Measurements from ENCODE around the gene NR2F1.

The NR2F1 gene

GRCh38 chr5:93593476-93594131 lies 10.6 kb downstream of the NR2F1 start:
- peaks cover 0 to 6% of the 10 kb centered on the region in 2 donors for H3K4me1 ChIP-seq (ENCODE audit: control insufficient read depth in 2 of 2, insufficient read depth in 2 of 2, low read length in 2 of 2)
- no peak overlapping the region for H3K27ac ChIP-seq (ENCODE audit: low read depth in 2 of 2, low read length in 2 of 2)
- peaks cover 49 to 50% of the 10 kb centered on the region in 2 donors for H3K27me3 ChIP-seq (ENCODE audit: control insufficient read depth in 2 of 2, insufficient read depth in 2 of 2, low read length in 2 of 2)

GRCh38 chr5:93594591-93595419 lies 11.8 kb downstream of the NR2F1 start:
- Histone ChIP-seq H3K4me3 (ENCODE audit: low read length in 2 of 2) (no peak overlapping the region), H3K27me3 (ENCODE audit: control insufficient read depth in 2 of 2, insufficient read depth in 2 of 2, low read length in 2 of 2) (peaks cover 52 to 62% of the 10 kb centered on the region in 2 donors), H3K9me3 (ENCODE audit: control insufficient read depth in 2 of 2, low read length in 2 of 2) (no peaks in the 10 kb centered on the region), H3K4me1 (ENCODE audit: control insufficient read depth in 2 of 2, insufficient read depth in 2 of 2, low read length in 2 of 2) (peaks cover 0 to 6% of the 10 kb centered on the region in 2 donors), H3K9ac (ENCODE audit: low read depth in 1 of 2, low read length in 2 of 2) (no peak overlapping the region), H3K36me3 (ENCODE audit: control insufficient read depth in 2 of 2, insufficient read depth in 2 of 2, low read length in 2 of 2) (no peaks in the 10 kb centered on the region), H3K27ac (ENCODE audit: low read depth in 2 of 2, low read length in 2 of 2) (no peak overlapping the region)

More at GRCh38 chr5:93593476-93594131, 10.6 kb downstream of the NR2F1 start:
- Histone ChIP-seq H3K36me3 (ENCODE audit: control insufficient read depth in 2 of 2, insufficient read depth in 2 of 2, low read length in 2 of 2) (no peaks in the 10 kb centered on the region), H3K4me3 (ENCODE audit: low read length in 2 of 2) (no peak overlapping the region), H3K9me3 (ENCODE audit: control insufficient read depth in 2 of 2, low read length in 2 of 2) (no peaks in the 10 kb centered on the region), H3K9ac (ENCODE audit: low read depth in 1 of 2, low read length in 2 of 2) (no peak overlapping the region)

- Histone ChIP-seq H3K9ac (ENCODE audit: low read depth in 1 of 2, low read length in 2 of 2) (no peak overlapping the region), H3K27ac (ENCODE audit: low read depth in 2 of 2, low read length in 2 of 2) (no peak overlapping the region), H3K9me3 (ENCODE audit: control insufficient read depth in 2 of 2, low read length in 2 of 2) (no peaks in the 10 kb centered on the region), H3K27me3 (ENCODE audit: control insufficient read depth in 2 of 2, insufficient read depth in 2 of 2, low read length in 2 of 2) (peaks cover 58 to 64% of the 10 kb centered on the region in 2 donors), H3K4me3 (ENCODE audit: low read length in 2 of 2) (no peak overlapping the region), H3K36me3 (ENCODE audit: control insufficient read depth in 2 of 2, insufficient read depth in 2 of 2, low read length in 2 of 2) (no peaks in the 10 kb centered on the region), H3K4me1 (ENCODE audit: control insufficient read depth in 2 of 2, insufficient read depth in 2 of 2, low read length in 2 of 2) (peaks cover 0 to 6% of the 10 kb centered on the region in 2 donors)
Measured at GRCh38 chr5:93595420-93596147, 12.6 kb downstream of the NR2F1 start.

GRCh38 chr5:93596310-93596675 lies 13.3 kb downstream of the NR2F1 start:
- no peak overlapping the region for H3K27ac ChIP-seq (ENCODE audit: low read depth in 2 of 2, low read length in 2 of 2)
- H3K4me3 ChIP-seq (ENCODE audit: low read length in 2 of 2): no peak overlapping the region
- no peaks in the 10 kb centered on the region for H3K36me3 ChIP-seq (ENCODE audit: control insufficient read depth in 2 of 2, insufficient read depth in 2 of 2, low read length in 2 of 2)
- H3K4me1 ChIP-seq (ENCODE audit: control insufficient read depth in 2 of 2, insufficient read depth in 2 of 2, low read length in 2 of 2): peaks cover 0 to 6% of the 10 kb centered on the region in 2 donors
- no peak overlapping the region for H3K9ac ChIP-seq (ENCODE audit: low read depth in 1 of 2, low read length in 2 of 2)
- H3K27me3 ChIP-seq (ENCODE audit: control insufficient read depth in 2 of 2, insufficient read depth in 2 of 2, low read length in 2 of 2): peaks cover 65% of the 10 kb centered on the region in 2 donors
- H3K9me3 ChIP-seq (ENCODE audit: control insufficient read depth in 2 of 2, low read length in 2 of 2): no peaks in the 10 kb centered on the region

GRCh38 chr5:93596676-93597490 lies 13.9 kb downstream of the NR2F1 start:
- peaks cover 70 to 71% of the 10 kb centered on the region in 2 donors for H3K27me3 ChIP-seq (ENCODE audit: control insufficient read depth in 2 of 2, insufficient read depth in 2 of 2, low read length in 2 of 2)
- no peak overlapping the region for H3K9ac ChIP-seq (ENCODE audit: low read depth in 1 of 2, low read length in 2 of 2)
- H3K4me3 ChIP-seq (ENCODE audit: low read length in 2 of 2): no peak overlapping the region
- H3K4me1 ChIP-seq (ENCODE audit: control insufficient read depth in 2 of 2, insufficient read depth in 2 of 2, low read length in 2 of 2): peaks cover 0 to 6% of the 10 kb centered on the region in 2 donors
- H3K9me3 ChIP-seq (ENCODE audit: control insufficient read depth in 2 of 2, low read length in 2 of 2): no peaks in the 10 kb centered on the region
- H3K27ac ChIP-seq (ENCODE audit: low read depth in 2 of 2, low read length in 2 of 2): no peak overlapping the region
- H3K36me3 ChIP-seq (ENCODE audit: control insufficient read depth in 2 of 2, insufficient read depth in 2 of 2, low read length in 2 of 2): no peaks in the 10 kb centered on the region

GRCh38 chr5:93598091-93599000 lies 15.3 kb downstream of the NR2F1 start:
- no peak overlapping the region for H3K27ac ChIP-seq (ENCODE audit: low read depth in 2 of 2, low read length in 2 of 2)
- H3K9ac ChIP-seq (ENCODE audit: low read depth in 1 of 2, low read length in 2 of 2): no peak overlapping the region
- H3K4me1 ChIP-seq (ENCODE audit: control insufficient read depth in 2 of 2, insufficient read depth in 2 of 2, low read length in 2 of 2): peaks cover 0 to 6% of the 10 kb centered on the region in 2 donors
- no peak overlapping the region for H3K4me3 ChIP-seq (ENCODE audit: low read length in 2 of 2)
- H3K36me3 ChIP-seq (ENCODE audit: control insufficient read depth in 2 of 2, insufficient read depth in 2 of 2, low read length in 2 of 2): no peaks in the 10 kb centered on the region
- peaks cover 80 to 85% of the 10 kb centered on the region in 2 donors for H3K27me3 ChIP-seq (ENCODE audit: control insufficient read depth in 2 of 2, insufficient read depth in 2 of 2, low read length in 2 of 2)
- no peaks in the 10 kb centered on the region for H3K9me3 ChIP-seq (ENCODE audit: control insufficient read depth in 2 of 2, low read length in 2 of 2)

- Histone ChIP-seq H3K27ac (ENCODE audit: low read depth in 2 of 2, low read length in 2 of 2) (no peak overlapping the region), H3K9me3 (ENCODE audit: control insufficient read depth in 2 of 2, low read length in 2 of 2) (no peaks in the 10 kb centered on the region), H3K27me3 (ENCODE audit: control insufficient read depth in 2 of 2, insufficient read depth in 2 of 2, low read length in 2 of 2) (peaks cover 79 to 86% of the 10 kb centered on the region in 2 donors), H3K36me3 (ENCODE audit: control insufficient read depth in 2 of 2, insufficient read depth in 2 of 2, low read length in 2 of 2) (no peaks in the 10 kb centered on the region), H3K9ac (ENCODE audit: low read depth in 1 of 2, low read length in 2 of 2) (no peak overlapping the region), H3K4me1 (ENCODE audit: control insufficient read depth in 2 of 2, insufficient read depth in 2 of 2, low read length in 2 of 2) (peaks cover 0 to 6% of the 10 kb centered on the region in 2 donors), H3K4me3 (ENCODE audit: low read length in 2 of 2) (no peak overlapping the region)
Measured at GRCh38 chr5:93599001-93599379, 16.0 kb downstream of the NR2F1 start.

- no peak overlapping the region for H3K27ac ChIP-seq (ENCODE audit: low read depth in 2 of 2, low read length in 2 of 2)
- H3K27me3 ChIP-seq (ENCODE audit: control insufficient read depth in 2 of 2, insufficient read depth in 2 of 2, low read length in 2 of 2): peaks cover 78 to 85% of the 10 kb centered on the region in 2 donors
- peaks cover 0 to 6% of the 10 kb centered on the region in 2 donors for H3K4me1 ChIP-seq (ENCODE audit: control insufficient read depth in 2 of 2, insufficient read depth in 2 of 2, low read length in 2 of 2)
- H3K36me3 ChIP-seq (ENCODE audit: control insufficient read depth in 2 of 2, insufficient read depth in 2 of 2, low read length in 2 of 2): no peaks in the 10 kb centered on the region
- no peak overlapping the region for H3K4me3 ChIP-seq (ENCODE audit: low read length in 2 of 2)
- H3K9me3 ChIP-seq (ENCODE audit: control insufficient read depth in 2 of 2, low read length in 2 of 2): no peaks in the 10 kb centered on the region
- H3K9ac ChIP-seq (ENCODE audit: low read depth in 1 of 2, low read length in 2 of 2): no peak overlapping the region
Measured at GRCh38 chr5:93599399-93600120, 16.5 kb downstream of the NR2F1 start.
